HG03460 (cell line): ENCODE measurements around the gene PGAM2.

Experiments used
- ATAC-seq: cut with Tn5 transposase; IDR thresholded peaks from one replicate; pipeline ENCODE4 v1.9.1; 2021; ENCODE audit not compliant: unreplicated experiment

The PGAM2 gene

DNA sequence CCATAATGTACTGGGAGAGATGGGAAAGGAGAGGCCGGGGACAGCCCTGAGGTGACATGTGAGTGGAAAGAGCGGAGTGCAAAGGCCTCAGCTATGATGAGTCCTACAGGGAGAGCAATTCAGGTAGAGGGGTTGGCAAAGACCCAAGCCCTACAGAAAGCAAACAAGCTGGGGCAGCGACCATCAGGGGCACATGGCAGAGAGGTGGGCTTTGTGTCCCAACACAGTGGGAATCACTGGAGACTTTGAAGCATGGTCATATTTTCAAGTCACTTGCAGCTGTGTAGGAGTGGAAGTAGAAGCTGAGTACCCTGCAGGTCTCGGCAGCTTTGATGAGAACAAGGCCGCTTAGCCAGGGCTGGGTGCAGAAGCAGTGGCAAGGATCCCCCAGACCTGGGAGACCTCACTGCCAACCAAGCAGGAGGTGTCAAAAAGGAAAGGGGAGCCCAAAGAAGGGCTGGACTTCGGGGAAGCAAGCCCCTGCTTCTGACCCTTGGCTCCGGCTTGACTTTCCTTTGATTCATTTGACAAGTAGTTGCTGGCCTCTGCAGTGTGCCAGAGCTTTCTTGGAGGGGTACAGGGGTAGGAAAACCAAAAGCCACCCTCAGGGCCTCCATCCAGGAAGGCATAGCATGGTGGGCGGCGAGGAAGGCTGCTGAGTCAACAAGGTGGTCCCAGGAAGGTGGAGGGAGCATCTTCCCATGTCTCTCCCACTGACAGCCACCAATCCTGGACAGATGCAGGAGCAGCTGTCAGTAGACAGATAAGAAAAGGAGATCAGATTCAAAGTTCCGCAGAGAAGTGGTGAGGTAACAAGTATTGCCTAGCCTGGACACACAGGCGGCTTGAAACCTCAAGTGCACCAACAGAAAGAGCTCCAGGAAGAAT, 1.9 kb upstream of the PGAM2 start:
- ATAC-seq, result no peak

DNA sequence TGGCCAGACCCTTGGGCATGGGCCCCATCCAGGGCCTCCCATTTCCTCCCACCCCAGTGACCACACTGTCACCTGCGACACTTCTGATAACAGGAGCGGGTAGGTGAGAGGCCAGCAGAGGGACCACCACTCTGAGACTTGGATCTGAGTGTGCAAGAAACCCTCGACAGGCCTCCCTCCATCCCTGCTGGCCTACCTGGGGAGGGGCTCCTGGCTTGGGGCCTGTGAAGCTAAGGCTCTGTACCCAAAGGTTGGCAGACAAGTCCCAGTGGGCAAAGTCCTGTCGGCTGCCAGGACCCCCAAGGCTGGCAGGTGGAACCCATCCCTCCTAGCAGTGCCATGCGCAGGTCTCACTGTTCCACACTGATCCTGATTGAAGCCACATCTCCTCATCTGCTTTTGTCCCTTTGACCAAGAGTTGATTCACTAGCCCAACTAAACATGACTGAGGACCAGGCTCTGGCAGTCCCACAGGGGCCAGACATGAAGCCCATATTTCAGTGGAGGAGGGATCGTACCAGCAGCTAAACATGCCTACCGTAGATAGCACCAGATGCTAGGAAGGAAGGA, 1.2 kb upstream of the PGAM2 start:
- ATAC-seq, result no peak

DNA sequence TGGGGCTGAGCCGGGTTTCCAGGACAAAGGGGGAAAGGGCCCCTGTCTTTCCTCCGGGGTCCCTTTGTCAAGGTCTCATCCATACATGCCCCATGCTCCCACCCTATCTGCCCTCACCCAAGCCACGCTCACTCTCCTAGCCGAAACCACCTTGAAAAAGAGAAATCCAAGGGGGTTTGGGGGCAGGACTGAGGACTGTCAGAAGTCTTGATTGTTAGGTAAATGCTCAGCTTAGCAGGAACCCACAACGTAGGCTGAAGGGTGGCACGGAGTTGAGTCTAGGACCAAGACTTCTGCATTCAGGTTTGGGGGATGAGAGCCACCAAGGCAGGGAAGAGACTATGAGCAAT, 719 bp upstream of the PGAM2 start:
- ATAC-seq, result no peak

DNA sequence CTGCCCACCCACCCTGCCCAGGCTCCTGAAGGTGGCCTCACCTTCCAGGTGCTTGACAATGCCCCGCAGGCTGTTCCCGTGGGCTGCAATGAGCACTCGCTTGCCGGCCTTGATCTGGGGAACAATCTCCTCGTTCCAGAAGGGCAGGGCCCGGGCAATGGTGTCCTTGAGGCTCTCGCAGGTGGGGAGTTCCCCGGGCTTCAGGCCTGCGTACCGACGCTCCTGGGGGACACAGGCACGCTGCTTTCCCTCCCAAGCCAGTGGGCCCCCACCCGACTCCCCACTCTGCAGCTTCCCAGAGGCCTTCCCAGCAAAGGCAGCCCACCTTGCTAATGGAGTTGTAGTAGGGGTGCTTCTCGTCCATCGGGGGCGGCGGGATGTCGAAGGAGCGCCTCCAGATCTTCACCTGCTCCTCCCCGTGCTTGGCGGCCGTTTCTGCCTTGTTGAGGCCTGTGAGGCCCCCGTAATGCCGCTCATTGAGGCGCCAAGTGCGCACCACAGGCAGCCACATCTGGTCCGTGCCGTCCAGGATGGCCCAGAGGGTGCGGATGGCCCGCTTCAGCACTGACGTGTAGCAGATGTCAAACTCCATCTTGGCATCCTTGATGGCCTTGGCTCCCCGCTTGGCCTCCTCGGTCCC, 456 bp downstream of the PGAM2 start:
- ATAC-seq, result no peak

DNA sequence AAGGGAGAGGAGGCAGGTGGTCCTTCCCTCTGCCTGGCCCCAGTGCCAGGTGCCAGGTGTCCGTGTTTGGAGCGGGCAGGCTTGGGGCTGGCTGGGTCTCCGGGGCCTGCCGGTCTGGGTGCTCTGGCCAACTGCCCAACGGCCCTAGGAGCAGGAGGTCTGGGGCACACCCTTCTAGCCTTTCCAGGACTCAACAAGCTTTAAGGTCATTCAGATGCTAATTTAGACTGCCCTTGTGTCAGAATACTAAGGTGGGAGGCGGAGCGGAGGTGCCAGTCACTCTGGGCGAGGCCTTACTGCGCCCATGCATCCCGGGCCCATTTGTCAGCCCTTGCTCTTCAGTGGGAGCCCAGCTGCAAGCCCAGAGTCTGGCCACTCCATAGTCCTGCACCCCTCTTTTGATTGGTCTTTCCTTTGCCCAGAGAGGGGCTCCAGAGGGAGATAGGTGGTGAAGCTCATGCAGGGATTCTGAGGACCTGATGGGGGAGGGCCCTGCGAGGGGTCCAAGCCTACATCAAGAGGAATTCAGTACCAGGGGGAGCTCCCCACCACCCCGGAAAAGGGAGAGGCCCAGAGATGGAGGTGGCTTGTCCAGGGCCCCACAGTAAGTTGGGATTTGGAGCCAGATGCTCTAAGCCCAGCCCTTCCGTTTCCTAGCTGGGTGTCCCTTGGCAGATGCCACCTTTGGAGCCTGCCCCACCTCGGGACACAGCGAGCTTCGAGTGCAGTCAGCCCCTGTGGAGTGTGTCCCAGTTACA, 1.3 kb downstream of the PGAM2 start:
- no peak for ATAC-seq

DNA sequence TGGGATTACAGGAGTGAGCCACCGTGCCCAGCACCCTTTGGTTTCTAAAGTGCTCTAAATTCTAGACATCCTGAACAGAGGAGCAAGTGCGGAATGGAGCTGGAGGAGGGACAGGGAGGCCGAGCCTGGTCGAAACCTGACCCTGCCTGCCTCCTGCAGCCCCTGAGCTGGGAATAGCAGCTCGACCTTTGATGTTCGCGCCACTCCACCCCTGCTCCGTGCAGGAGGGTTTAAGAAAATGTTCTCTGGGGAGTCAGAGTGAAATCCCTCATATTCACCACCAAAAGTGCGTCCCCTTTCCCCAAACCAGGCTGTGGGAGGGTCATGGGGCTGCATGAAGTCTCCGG, 1.8 kb downstream of the PGAM2 start:
- ATAC-seq, result no peak

DNA sequence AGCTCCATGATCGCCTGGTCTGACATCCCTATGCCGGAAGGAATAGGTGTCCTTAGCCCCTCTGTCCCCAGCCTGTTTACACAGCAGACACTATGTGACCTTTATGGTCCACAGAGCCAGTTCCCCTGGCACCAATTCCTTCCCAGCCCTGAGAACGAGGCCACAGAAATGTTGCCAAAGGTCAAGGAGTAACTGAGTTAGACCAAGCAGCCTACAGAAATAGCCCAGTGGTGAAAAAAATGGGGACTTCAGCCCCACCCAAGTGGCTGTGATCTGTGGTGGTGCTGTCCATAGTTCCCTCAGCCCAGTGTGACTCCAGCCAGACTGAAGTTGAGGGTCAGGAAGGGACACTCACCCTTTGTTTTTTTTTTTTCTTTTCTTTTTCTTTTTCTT, 2.5 kb downstream of the PGAM2 start:
- no peak for ATAC-seq

DNA sequence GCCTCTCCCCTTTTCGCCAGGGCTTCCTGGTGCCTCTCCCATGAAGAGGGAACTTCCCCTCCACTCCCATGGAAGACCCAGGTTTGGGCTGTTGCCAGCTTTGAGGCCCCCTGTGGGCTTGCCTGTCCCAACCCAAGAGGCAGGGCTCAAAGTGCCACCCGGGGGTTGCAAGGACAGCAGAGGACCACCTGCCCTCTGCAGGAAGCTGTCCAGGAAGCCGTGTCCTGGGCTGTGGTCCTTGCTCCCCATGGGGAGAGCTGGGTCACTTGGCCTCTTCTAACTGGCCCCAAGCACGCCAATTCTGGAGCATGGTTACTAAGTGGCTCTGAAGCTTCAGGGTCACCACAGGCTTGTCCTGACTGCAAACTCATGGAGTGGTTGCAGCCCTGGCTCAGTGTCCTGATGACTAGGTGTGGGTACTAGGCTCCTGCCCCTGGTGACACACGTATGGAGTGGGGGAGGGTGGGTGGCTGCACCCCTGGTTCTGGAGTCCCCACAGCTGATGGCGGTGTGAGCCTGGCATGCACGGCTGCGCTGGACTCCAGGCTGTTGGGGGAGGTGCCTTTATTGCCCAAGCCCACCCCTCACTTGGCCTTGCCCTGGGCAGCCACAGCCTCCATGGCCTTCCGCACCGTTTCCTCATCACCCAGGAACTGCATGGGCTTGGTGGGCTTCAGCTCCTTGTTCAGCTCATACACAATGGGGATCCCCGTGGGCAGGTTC, 3.0 kb downstream of the PGAM2 start:
- no peak for ATAC-seq

DNA sequence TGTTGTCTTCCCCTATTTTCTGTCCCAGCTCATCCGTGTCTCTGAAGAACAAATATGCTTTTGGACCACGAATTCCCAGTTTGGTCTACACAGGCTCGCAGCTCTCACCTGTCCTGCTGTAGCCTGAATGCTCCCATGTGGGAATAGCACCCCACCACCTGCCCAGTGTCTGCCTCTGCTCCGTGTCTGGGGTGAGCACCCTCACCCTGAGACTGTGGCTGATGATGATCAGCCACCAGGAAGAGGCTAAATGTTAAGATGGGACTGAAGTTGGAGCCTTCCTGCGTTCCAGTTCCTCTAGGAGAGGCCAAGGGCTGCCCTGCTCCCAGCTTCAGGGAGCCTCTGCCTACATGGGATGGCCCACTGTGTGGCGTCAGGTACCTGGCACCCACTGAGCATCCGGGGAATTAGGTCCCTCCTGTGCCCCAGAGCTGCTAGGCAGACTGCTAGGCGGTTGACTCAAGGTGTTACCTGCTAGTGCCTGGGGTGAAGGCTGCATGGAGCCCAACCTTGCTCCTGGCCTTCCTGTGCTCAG, 3.7 kb downstream of the PGAM2 start:
- ATAC-seq, result no peak

DNA sequence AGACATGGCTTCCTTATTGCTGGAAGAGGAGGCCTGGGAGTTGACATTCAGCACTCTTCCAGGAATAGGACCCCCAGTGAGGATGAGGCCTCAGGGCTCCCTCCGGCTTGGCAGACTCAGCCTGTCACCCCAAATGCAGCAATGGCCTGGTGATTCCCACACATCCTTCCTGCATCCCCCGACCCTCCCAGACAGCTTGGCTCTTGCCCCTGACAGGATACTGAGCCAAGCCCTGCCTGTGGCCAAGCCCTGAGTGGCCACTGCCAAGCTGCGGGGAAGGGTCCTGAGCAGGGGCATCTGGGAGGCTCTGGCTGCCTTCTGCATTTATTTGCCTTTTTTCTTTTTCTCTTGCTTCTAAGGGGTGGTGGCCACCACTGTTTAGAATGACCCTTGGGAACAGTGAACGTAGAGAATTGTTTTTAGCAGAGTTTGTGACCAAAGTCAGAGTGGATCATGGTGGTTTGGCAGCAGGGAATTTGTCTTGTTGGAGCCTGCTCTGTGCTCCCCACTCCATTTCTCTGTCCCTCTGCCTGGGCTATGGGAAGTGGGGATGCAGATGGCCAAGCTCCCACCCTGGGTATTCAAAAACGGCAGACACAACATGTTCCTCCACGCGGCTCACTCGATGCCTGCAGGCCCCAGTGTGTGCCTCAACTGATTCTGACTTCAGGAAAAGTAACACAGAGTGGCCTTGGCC, 4.3 kb downstream of the PGAM2 start:
- no peak for ATAC-seq

DNA sequence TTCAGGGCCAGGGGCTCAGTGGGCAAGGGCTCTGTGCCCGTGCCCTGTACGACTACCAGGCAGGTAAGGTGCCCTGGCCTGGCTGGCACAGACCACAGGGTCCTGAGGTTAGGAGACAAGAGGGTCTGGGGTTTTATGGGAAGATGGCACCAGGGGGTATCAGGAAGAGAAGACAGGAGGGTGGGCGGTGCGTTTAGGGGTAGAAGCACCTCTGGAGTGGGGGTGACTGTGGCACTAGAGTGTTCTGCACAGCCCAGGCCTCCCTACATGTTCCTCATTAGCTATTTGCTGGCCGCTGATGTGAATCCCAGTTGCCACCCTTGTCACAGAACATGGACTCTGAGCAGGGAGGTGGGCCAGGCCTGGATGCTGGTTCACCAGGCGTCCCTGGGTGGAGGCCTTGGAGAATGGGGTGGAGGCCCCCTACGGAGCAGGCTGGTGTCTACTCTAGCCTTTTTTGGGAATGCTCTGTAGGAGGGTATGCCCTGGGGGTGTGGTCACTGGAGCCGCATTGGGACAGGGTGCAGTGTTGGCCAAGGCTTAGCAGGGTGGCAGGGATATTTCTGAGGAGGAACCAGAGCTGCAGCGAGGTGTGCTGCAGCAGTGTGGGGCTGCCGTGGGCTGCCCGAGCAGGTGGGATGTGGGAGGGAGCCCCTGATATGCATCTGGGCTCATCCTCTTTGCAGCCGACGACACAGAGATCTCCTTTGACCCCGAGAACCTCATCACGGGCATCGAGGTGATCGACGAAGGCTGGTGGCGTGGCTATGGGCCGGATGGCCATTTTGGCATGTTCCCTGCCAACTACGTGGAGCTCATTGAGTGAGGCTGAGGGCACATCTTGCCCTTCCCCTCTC, 5.0 kb downstream of the PGAM2 start:
- no peak for ATAC-seq

DNA sequence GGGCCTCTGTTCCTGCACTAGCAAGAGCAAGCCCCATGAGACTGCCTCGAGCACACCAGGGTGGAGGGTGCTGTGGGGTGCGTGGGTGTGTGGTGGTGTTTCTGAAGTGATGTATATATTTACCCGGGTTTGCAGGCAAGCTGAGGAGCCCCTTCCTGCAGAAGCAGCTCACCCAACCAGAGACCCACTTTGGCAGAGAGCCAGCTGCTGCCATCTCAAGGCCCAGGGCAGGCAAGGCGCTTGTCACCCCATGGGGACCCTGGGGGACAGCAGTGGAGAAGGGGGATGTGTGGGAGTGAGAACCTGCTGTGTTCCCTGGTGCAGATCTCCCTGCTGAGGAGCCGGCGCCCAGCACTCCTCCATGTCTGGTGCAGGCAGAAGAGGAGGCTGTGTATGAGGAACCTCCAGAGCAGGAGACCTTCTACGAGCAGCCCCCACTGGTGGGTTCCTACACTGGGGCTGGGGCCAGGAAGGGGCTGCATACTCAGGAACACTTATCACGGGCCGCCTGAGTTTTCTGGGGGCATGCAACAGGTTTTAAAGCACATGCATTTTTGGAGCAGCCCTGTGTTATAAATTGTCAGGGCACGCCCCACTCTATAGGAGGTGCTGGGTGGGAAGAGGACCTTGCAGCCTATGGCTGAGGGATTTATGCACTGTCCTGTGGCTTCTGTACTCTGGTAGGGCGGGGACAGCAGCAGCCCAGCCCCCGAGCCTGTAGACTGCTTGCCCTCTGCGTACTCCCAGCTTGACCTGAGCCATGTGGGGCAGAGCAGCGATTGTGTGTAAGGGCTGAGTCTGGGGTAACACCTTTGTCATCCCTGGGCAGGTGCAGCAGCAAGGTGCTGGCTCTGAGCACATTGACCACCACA, 5.9 kb downstream of the PGAM2 start:
- ATAC-seq, result no peak

DNA sequence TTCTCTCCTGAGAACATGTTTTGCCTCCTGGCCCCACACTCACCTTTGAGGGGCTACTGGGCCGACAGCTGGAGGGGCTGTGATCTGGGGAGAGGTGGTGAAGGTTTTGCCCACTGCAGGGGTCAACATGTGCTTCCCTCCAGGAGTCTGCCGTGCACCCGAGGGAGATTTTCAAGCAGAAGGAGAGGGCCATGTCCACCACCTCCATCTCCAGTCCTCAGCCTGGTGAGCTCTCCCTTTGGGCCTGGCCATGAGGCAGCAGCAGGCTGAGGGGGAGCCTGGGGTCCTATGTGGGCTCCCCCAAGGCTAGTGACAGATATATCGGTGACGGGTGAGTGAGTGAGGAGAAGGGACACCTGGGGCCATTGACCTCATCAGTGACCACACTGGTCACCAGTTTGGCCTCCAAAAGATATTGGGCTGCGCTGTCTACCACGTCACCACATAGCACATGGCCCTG, 6.6 kb downstream of the PGAM2 start:
- no peak for ATAC-seq

DNA sequence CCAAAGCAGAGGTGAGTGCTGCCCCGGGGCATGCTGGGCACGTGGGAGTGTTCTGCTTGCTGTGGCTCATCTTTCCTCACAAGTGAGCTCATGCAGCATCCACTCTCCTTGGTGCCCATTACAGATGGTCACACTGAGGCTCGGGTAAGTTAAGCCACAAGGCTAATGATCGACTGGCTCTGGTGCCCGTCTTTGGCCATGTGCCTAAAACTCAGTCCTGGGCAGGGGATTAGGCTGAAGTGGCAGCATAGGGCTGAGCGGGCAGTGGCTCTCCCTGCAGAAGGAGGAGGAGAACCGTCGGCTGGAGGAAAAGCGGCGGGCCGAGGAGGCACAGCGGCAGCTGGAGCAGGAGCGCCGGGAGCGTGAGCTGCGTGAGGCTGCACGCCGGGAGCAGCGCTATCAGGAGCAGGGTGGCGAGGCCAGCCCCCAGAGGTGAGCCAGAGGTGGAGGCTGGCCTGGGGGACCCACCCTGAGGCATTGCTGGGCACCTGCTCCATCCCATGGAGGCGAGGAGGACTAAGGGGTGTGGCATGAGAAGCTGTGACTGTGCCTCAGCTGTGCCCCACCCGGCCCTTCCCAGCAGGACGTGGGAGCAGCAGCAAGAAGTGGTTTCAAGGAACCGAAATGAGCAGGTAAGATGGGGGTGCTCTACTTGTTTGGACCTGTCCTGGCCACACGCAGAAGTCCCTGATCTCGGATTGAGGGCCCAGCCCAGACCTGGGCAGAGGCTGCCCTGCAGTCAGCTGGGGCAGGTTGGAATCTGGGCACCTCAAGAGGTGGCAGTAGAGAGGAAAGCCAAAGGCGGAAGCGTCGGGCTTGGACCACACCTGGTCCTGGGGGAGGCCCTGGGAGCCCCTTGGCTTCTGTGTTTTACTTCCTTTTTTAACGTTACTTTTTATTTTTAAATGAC, 7.3 kb downstream of the PGAM2 start:
- ATAC-seq, result no peak

DNA sequence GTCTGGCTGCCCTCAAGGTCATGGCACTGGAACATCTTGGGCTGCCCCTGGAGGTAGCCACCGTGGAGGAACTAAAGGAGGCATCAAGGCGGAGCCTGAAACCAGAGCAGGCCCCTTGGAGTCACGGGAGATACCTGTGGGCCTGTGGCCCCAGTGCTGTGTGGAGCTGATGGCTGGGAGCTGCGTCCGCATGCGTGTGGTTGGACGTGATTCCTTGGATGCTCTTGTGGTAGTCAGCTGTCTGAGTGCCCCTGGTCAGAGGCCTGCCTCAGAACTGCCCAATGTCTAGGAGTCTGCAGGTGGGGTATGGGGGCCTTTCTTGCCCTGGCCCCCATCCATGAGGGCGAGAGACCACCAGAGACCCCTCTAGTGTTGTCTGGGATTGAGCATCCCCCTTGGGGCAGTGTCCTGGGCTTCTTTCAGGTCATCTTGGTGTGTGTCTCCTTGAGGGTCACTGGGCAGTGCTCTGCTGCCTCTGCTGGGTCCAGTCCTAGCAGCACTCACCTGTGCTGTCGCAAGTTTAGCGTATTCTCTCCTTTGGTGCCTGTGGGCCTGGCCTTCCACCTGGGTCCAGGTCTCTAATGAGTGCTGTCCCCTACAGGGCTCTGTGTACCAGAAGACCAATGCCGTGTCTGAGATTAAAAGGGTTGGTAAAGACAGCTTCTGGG, 8.1 kb downstream of the PGAM2 start:
- no peak for ATAC-seq

DNA sequence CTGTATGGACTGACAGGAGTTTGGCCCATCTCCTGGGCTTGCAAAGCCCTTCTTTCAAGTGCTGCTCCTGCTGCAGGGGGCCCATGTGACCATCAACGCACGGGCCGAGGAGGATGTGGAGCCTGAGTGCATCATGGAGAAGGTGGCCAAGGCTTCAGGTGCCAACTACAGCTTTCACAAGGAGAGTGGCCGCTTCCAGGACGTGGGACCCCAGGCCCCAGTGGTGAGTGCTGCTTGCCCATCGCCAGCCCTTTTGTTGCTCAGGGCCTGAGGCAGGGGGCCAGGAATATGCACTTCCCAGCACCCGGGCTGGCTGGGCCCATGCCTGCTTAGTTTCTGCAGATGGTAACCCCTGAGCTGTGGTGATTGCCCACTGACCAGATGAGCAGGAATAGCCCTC, 8.7 kb downstream of the PGAM2 start:
- ATAC-seq, result no peak
